ENCODE results near the gene GCK. TPM values are rescaled to one million over a fixed set of nuclear protein-coding genes. Genes with fewer than 3 reads are reported as not detected.

Gene GCK
- total and polyA plus RNA-seq, 8 donors: 0.57 to 18.2 (median 1.0) TPM

- WGBS, 2 donors: 67 to 80% methylated on average over 14 of the region's 14 CpGs
- intact Hi-C loops (cut with DNase I): no loop called here
- peak in 2 of 4 donors; percentile 5 to 8 for ATAC-seq
- no peak for TF ChIP-seq CTCF (IDR thresholded peaks at IDR 0.05)
- FAIRE-seq: no peak
- Histone ChIP-seq H3K27me3 (no peaks in the 10 kb centered on the region), H3K27ac (peak overlapping the region in 1 of 4 donors; percentile 4), H3K36me3 (no peaks in the 10 kb centered on the region), H3K9me3 (no peaks in the 10 kb centered on the region), H3K4me1 (no peaks in the 10 kb centered on the region), H3K4me3 (no peak overlapping the region)
- no peak for DNase-seq
Measured at GRCh38 chr7:44189993-44190872, 994 bp upstream of the GCK start.

- WGBS, 2 donors: 64 to 71% methylated on average over 16 of the region's 16 CpGs
- H3K9me3 ChIP-seq: no peaks in the 10 kb centered on the region
- no peak overlapping the region for H3K27ac ChIP-seq
- intact Hi-C loops (cut with DNase I): no loop called here
- no peak overlapping the region for H3K4me3 ChIP-seq
- FAIRE-seq (no peak), DNase-seq (no peak), ATAC-seq (no peak)
- no peaks in the 10 kb centered on the region for H3K4me1 ChIP-seq
- no peaks in the 10 kb centered on the region for H3K27me3 ChIP-seq
- H3K36me3 ChIP-seq: no peaks in the 10 kb centered on the region
- no peak for TF ChIP-seq CTCF (IDR thresholded peaks at IDR 0.05)
Measured at GRCh38 chr7:44188480-44189225, 586 bp downstream of the GCK start.

GRCh38 chr7:44187636-44188416, 1.4 kb downstream of the GCK start:
- DNase-seq (no peak), FAIRE-seq (no peak), ATAC-seq (peak in 2 of 4 donors; percentile 27 to 39)
- H3K4me1 ChIP-seq: no peaks in the 10 kb centered on the region
- TF ChIP-seq CTCF (IDR thresholded peaks at IDR 0.05): no peak
- no peaks in the 10 kb centered on the region for H3K9me3 ChIP-seq
- intact Hi-C loops (cut with DNase I): no loop called here
- H3K27ac ChIP-seq: no peak overlapping the region
- H3K27me3 ChIP-seq: no peaks in the 10 kb centered on the region
- H3K4me3 ChIP-seq: no peak overlapping the region
- 55 to 66% methylated on average over 9 of the region's 9 CpGs for WGBS, 2 donors
- H3K36me3 ChIP-seq: no peaks in the 10 kb centered on the region

- ATAC-seq (no peak), FAIRE-seq (no peak), DNase-seq (no peak)
- Histone ChIP-seq H3K4me3 (no peak overlapping the region), H3K4me1 (no peaks in the 10 kb centered on the region), H3K27ac (no peak overlapping the region), H3K27me3 (no peaks in the 10 kb centered on the region), H3K9me3 (no peaks in the 10 kb centered on the region), H3K36me3 (no peaks in the 10 kb centered on the region)
- WGBS, 2 donors: 59 to 71% methylated on average over 5 of the region's 5 CpGs
- intact Hi-C loops (cut with DNase I): no loop called here
- no peak for TF ChIP-seq CTCF (IDR thresholded peaks at IDR 0.05)
Measured at GRCh38 chr7:44186736-44187135, 2.5 kb downstream of the GCK start.
